WERI-Rb-1 (cell line): ENCODE data around the gene SLC6A18.
"Not testable (repeated sequence)": the region's sequence is repeated elsewhere in the genome, so short reads cannot be mapped to it uniquely, and the experiment has no call there.

Experiments
- DNase-seq: peaks from one replicate; pipeline ENCODE4 v3.0.0-alpha.2; 2020
- H3K27ac ChIP-seq: fragments of 250-450 bp; sonication (Bioruptor Pico); 2 replicates; pipeline ENCODE4 v1.5.1; 2020; ENCODE audit warnings: mild to moderate bottlenecking, moderate library complexity
- H3K27me3 ChIP-seq: fragments of 250-450 bp; sonication (Bioruptor Pico); 2 replicates; pipeline ENCODE4 v1.5.1; 2021; ENCODE audit warnings: mild to moderate bottlenecking, low read depth, moderate library complexity; ENCODE audit not compliant: insufficient read depth, severe bottlenecking
- H3K36me3 ChIP-seq: fragments of 250-450 bp; sonication (Bioruptor Pico); 2 replicates; pipeline ENCODE4 v1.5.1; 2020; ENCODE audit warnings: mild to moderate bottlenecking, moderate library complexity
- H3K4me3 ChIP-seq: 2 replicates; pipeline ENCODE4 v1.5.1; 2011; ENCODE audit warnings: low read depth, mild to moderate bottlenecking, control low read depth, low read length
- H3K9me3 ChIP-seq: fragments of 250-450 bp; sonication (Bioruptor Pico); 2 replicates; pipeline ENCODE4 v1.5.1; 2021; ENCODE audit warnings: mild to moderate bottlenecking, moderate library complexity; ENCODE audit not compliant: severe bottlenecking
- TF ChIP-seq, protein P1 (sequence below): IDR thresholded peaks from 2 replicates; pipeline ENCODE4 v1.5.1; 2011; ENCODE audit warnings: low read depth, mild to moderate bottlenecking, control low read depth, inconsistent platforms, low read length

Gene SLC6A18

DNA sequence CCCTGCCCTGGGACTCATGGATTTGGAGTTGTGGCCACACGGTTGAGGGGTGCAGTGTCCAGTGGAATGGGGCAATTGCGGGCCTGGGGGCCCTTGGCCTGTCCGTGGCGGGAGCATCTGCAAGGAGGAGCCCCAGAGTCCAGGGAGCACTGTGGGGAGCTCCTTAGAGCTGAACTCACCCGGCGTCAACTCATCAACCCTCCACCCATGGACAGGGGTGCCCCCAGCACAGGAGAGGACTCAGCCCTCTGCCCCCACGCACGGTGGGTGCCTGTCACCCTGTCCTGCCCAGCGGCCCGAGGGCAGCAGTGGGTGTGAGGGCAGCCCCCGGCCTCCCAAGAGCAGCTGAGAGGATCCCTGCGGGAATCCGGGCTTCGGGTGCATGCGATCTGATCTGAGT lies 550 bp upstream of the SLC6A18 start:
- no peaks in the 10 kb centered on the region for H3K36me3 ChIP-seq
- H3K9me3 ChIP-seq = no peaks in the 10 kb centered on the region
- TF ChIP-seq, protein P1, sequence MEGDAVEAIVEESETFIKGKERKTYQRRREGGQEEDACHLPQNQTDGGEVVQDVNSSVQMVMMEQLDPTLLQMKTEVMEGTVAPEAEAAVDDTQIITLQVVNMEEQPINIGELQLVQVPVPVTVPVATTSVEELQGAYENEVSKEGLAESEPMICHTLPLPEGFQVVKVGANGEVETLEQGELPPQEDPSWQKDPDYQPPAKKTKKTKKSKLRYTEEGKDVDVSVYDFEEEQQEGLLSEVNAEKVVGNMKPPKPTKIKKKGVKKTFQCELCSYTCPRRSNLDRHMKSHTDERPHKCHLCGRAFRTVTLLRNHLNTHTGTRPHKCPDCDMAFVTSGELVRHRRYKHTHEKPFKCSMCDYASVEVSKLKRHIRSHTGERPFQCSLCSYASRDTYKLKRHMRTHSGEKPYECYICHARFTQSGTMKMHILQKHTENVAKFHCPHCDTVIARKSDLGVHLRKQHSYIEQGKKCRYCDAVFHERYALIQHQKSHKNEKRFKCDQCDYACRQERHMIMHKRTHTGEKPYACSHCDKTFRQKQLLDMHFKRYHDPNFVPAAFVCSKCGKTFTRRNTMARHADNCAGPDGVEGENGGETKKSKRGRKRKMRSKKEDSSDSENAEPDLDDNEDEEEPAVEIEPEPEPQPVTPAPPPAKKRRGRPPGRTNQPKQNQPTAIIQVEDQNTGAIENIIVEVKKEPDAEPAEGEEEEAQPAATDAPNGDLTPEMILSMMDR = no peak
- H3K4me3 ChIP-seq = no peak overlapping the region
- H3K27ac ChIP-seq = no peak overlapping the region
- no peak for DNase-seq
- H3K27me3 ChIP-seq = no peaks in the 10 kb centered on the region

DNA sequence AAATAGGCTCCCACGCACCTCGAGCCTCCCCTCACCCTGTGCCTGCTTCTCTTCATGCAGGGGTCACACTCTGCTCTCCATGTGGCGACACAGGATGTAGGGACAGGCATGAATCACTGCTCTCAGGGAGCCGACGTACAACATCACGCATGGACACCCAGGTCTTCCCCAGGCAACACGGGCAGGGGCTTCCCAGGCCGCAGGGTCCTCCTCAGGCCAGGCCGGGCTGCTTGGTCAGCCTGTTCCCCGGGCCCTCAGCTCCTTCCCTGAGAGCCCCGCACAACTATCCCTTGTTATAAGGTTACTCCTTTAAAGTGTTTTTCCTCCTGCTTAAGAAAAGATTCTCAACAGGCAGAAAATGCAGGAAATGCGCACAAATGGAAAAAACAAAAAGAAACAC lies 1.1 kb downstream of the SLC6A18 start:
- TF ChIP-seq, protein P1 = no peak
- no peaks in the 10 kb centered on the region for H3K36me3 ChIP-seq
- no peak overlapping the region for H3K4me3 ChIP-seq
- H3K27me3 ChIP-seq = no peaks in the 10 kb centered on the region
- no peak overlapping the region for H3K27ac ChIP-seq
- DNase-seq = no peak
- H3K9me3 ChIP-seq = no peaks in the 10 kb centered on the region

DNA sequence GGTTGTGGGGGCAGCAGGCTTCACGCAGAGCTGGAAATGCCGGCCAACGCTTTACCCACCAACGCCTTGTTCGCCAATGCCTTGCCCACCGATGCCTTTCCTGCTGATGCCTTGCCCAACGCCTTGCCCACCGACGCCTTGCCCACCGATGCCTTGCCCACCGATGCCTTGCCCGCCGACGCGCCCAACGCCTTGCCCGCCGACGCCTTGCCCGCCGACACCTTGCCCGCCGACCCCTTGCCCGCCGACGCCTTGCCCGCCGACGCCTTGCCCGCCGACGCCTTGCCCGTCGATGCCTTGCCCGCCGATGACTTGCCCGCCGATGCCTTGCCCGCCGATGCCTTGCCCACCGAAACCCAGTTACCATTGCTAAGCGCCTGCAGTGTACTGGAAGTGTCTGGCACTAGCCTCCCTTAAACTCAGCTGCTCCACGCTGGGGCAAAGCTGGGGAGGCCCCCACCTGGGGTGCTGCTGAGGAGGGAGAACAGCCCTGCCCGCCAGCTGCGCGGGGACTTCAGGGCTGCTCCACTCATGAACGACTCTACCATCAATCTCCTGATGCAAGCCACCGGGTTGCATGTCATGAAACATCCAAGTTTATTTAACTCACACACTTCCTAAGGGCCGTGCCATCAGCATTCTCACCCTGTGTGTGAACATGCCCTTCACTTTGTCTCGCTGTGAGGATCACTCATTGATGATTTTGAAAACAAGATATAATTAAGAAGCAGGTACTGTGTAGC lies 1.8 kb downstream of the SLC6A18 start:
- TF ChIP-seq, protein P1 = no peak
- DNase-seq = no peak
- H3K27ac ChIP-seq = no peak overlapping the region
- no peaks in the 10 kb centered on the region for H3K36me3 ChIP-seq
- no peaks in the 10 kb centered on the region for H3K27me3 ChIP-seq
- no peak overlapping the region for H3K4me3 ChIP-seq
- H3K9me3 ChIP-seq = no peaks in the 10 kb centered on the region

DNA sequence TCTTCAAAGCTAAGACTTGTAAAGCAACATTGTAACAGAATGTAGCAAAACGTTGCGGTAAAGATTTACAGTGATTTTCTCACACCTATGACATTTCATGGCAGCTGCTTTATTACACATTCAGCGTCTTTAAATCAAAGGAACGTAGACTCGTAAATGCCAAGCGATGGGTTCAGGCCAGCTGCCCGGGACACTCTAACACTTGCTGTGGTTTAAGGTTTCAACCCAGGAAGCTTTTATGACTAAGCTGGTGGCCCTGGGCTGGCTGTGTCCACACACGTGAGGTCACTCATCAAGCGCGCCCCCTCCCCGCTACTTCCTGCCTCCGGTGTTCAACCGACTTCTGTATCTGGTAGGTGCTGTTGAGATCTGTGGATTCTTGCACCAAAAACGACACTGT lies 2.5 kb downstream of the SLC6A18 start:
- Histone ChIP-seq H3K27ac (peak overlapping the region; percentile 47), H3K27me3 (no peaks in the 10 kb centered on the region), H3K4me3 (0 out of 2 replicates have a peak overlapping the region, but pooled peaks have one; percentile 7), H3K36me3 (no peaks in the 10 kb centered on the region), H3K9me3 (no peaks in the 10 kb centered on the region)
- TF ChIP-seq, protein P1 = no peak
- DNase-seq = peak; percentile 88

DNA sequence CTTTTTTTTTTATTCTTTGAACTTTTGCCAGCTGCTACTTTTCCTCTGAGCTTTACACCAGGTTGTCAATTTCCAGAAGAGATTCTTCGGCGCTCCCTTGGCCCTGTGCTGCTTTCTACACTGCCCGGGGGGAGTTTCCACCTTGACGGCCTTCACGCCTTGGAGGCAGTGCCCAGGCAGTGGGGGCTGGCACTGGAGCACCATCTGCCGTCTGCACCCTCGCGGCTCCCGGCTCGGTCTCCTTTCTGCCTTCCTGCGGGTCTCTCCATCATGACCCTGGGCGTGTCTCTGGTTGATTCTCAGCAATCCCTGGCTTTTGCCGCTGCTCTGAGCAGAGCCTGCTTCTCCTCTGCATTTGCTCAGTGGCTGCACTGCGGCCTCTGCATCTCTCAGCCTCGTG lies 2.9 kb downstream of the SLC6A18 start:
- Histone ChIP-seq H3K36me3 (no peaks in the 10 kb centered on the region), H3K27me3 (no peaks in the 10 kb centered on the region), H3K27ac (peak overlapping the region; percentile 47), H3K9me3 (no peaks in the 10 kb centered on the region), H3K4me3 (0 out of 2 replicates have a peak overlapping the region, but pooled peaks have one; percentile 7)
- peak; percentile 62 for DNase-seq
- TF ChIP-seq, protein P1 = no peak

DNA sequence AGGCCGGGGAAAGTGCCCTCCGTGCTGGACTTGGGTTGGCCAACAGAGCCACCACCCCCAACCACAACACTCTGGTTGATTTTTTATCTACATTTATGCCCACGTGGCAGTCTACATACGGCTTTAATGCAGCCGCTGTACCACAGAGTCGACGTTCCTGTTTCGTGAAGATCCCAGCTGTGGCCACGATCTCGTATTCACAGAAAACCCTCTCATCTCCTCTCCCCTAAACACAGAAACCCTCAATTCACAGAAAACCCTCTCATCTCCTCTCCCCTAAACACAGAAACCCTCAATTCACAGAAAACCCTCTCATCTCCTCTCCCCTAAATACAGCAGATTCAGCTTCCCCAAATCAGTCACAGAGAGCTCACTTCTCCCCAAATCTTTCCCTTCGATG lies 3.8 kb downstream of the SLC6A18 start:
- not testable (repeated sequence) for H3K9me3 ChIP-seq, H3K27ac ChIP-seq, H3K27me3 ChIP-seq, H3K36me3 ChIP-seq, DNase-seq, H3K4me3 ChIP-seq
